HEK293T (cell line): ENCODE data around the gene SLC2A6.

Source experiments
- CTCF ChIA-PET: fragments of 350-600 bp; formaldehyde crosslinking; extraction: SDS; loops from one replicate; lab custom pipeline; 2021; ENCODE audit warnings: antibody characterized with exemption, inconsistent platforms; lab: Yijun Ruan, JAX
- POLR2A ChIA-PET: fragments of 350-600 bp; formaldehyde crosslinking; extraction: SDS; loops from one replicate; lab custom pipeline; 2020; ENCODE audit warnings: antibody characterized with exemption, inconsistent platforms; lab: Yijun Ruan, JAX
- DNase-seq: peaks from one replicate; pipeline ENCODE4 v3.0.0; 2012; ENCODE audit warnings: mixed read lengths; ENCODE audit errors: extremely low spot score
- ARNT ChIP-seq: fragments of 450-650 bp; IDR thresholded peaks from 2 replicates; pipeline ENCODE4 v1.6.1; 2017; ENCODE audit warnings: mild to moderate bottlenecking
- BHLHE40 ChIP-seq: fragments of 450-650 bp; IDR thresholded peaks from 2 replicates; pipeline ENCODE4 v1.6.1; 2016; ENCODE audit warnings: mild to moderate bottlenecking, moderate library complexity, borderline replicate concordance
- CTBP1 ChIP-seq: fragments of 450-650 bp; IDR thresholded peaks from 2 replicates; pipeline ENCODE4 v1.6.1; 2016; ENCODE audit warnings: borderline replicate concordance
- ELF4 ChIP-seq: fragments of 450-650 bp; IDR thresholded peaks from 2 replicates; pipeline ENCODE4 v1.6.1; 2017; ENCODE audit warnings: antibody characterized with exemption
- FOXA1 ChIP-seq: fragments of 450-650 bp; IDR thresholded peaks from 2 replicates; pipeline ENCODE4 v1.6.1; 2016; ENCODE audit warnings: mild to moderate bottlenecking
- FOXK2 ChIP-seq: fragments of 450-650 bp; IDR thresholded peaks from 2 replicates; pipeline ENCODE4 v1.6.1; 2016; ENCODE audit warnings: mild to moderate bottlenecking
- FOXM1 ChIP-seq: fragments of 450-650 bp; IDR thresholded peaks from 2 replicates; pipeline ENCODE4 v1.6.1; 2017; ENCODE audit warnings: mild to moderate bottlenecking, borderline replicate concordance
- HDGF ChIP-seq: fragments of 450-650 bp; IDR thresholded peaks from 2 replicates; pipeline ENCODE4 v1.6.1; 2017; ENCODE audit warnings: antibody characterized with exemption, borderline replicate concordance
- L3MBTL2 ChIP-seq: fragments of 450-650 bp; conservative IDR thresholded peaks from 2 replicates; pipeline ENCODE4 v1.6.1; 2016; ENCODE audit warnings: mild to moderate bottlenecking
- LEF1 ChIP-seq: fragments of 450-650 bp; IDR thresholded peaks from 2 replicates; pipeline ENCODE4 v1.6.1; 2017; ENCODE audit warnings: mild to moderate bottlenecking, borderline replicate concordance
- NFRKB ChIP-seq: fragments of 450-650 bp; IDR thresholded peaks from 2 replicates; pipeline ENCODE4 v1.6.1; 2016; ENCODE audit warnings: mild to moderate bottlenecking, moderate library complexity
- SP1 ChIP-seq: fragments of 450-650 bp; IDR thresholded peaks from 2 replicates; pipeline ENCODE4 v1.6.1; 2017
- SUZ12 ChIP-seq: fragments of 450-650 bp; IDR thresholded peaks from 2 replicates; pipeline ENCODE4 v1.6.1; 2016; ENCODE audit warnings: mild to moderate bottlenecking
- TARDBP ChIP-seq: fragments of 450-650 bp; IDR thresholded peaks from 2 replicates; pipeline ENCODE4 v1.6.1; 2016
- ZNF384 ChIP-seq: fragments of 450-650 bp; IDR thresholded peaks from 2 replicates; pipeline ENCODE4 v1.6.1; 2016
- TF ChIP-seq, protein P1 (sequence below): fragments of 450-650 bp; IDR thresholded peaks from 2 replicates; pipeline ENCODE4 v1.6.1; 2016

SLC2A6 gene

DNA sequence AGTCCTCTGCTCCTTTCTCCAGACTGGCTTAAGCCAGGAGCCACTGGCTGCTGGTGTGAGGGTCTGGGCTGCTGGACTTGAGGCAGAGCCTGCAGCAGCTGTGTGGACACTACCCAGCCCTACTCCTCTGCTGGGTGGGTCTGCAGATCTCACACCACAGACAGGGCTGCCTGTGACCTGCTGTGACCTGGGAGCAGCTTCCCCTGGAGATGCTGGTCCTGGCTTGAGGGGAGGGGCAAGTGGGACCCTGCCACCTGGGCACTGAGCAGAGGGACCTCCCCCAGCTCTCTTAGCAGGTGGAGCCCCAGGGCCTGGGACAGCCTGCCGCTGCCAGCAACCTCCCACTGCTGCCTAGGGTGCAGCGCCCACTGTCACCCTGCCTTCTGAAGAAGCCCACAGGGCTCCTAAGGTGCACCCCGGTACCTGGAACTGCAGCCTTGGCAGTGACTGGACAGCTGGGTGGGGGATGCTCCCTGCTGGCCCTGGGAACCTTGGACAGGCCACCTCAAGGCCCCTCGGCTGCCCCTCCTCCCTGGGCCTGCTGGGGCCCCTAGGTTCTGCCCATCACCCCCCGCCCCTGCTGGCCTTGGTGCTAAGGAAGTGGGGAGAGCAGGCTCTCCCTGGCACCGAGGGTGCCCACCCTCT is 10.0 kb downstream of the SLC2A6 start:
- POLR2A ChIA-PET, result no interaction called here
- no peak for DNase-seq
- TF ChIP-seq TARDBP (no peak), HDGF (no peak), CTBP1 (no peak), LEF1 (no peak), SP1 (no peak), FOXK2 (no peak), NFRKB (no peak), ZNF384 (no peak), ELF4 (no peak), FOXM1 (no peak), SUZ12 (no peak), ARNT (no peak), BHLHE40 (no peak)
- TF ChIP-seq, protein P1, sequence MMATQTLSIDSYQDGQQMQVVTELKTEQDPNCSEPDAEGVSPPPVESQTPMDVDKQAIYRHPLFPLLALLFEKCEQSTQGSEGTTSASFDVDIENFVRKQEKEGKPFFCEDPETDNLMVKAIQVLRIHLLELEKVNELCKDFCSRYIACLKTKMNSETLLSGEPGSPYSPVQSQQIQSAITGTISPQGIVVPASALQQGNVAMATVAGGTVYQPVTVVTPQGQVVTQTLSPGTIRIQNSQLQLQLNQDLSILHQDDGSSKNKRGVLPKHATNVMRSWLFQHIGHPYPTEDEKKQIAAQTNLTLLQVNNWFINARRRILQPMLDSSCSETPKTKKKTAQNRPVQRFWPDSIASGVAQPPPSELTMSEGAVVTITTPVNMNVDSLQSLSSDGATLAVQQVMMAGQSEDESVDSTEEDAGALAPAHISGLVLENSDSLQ, result no peak
- CTCF ChIA-PET, result no interaction called here

DNA sequence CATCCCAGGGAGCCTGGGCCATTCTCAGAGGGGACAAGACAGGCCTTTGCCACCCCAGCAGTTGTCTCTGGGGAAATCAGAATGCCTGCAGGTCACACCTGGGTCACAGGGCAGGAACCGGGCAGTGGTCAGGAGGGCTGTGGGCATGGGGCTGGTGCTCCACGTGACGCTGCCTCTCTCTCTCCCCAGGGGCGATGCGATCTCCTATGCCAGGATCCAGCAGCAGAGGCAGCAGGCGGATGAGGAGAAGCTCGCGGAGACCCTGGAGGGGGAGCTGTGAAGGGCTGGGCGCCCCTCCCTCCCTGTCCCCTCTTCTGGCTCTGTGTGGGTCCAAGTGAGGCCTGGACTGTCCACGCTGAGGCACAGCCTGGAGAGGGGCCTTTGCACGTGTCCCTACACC is 10.5 kb downstream of the SLC2A6 start:
- ChIA-PET CTCF (no interaction called here), POLR2A (no interaction called here)
- no peak for DNase-seq

DNA sequence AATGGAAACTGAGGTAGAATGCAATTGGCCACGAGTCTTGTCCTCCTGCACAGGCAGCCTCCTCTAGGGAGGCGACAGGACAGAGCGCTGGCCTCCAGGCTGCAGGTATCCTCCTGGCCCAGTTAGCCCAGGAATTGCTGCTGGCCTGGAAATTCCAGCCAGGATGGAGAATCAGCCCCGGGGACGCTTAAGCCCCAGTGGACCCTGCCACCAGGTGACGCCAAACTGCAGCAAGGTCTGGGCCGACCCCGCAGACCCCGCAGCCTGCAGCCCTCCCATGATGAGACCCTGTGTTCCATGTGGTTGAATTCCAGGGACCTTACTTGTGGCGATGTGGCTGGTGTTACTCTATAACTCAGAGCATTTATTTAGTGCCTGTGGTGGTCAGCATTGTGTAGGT is 11.8 kb downstream of the SLC2A6 start:
- ChIA-PET CTCF (no interaction called here), POLR2A (no interaction called here)
- DNase-seq, result no peak
- TF ChIP-seq ARNT (no peak), SP1 (no peak), TARDBP (no peak), HDGF (no peak), FOXA1 (no peak), FOXK2 (no peak), ZNF384 (no peak), FOXM1 (no peak), BHLHE40 (no peak), LEF1 (no peak), SUZ12 (no peak), ELF4 (no peak)

More for the DNA sequence above, 10.5 kb downstream of the SLC2A6 start:
- no peak for TF ChIP-seq BHLHE40
- no peak for TF ChIP-seq ELF4
- TF ChIP-seq TARDBP, result no peak
- TF ChIP-seq, protein P1, result no peak
- TF ChIP-seq LEF1, result no peak

DNA sequence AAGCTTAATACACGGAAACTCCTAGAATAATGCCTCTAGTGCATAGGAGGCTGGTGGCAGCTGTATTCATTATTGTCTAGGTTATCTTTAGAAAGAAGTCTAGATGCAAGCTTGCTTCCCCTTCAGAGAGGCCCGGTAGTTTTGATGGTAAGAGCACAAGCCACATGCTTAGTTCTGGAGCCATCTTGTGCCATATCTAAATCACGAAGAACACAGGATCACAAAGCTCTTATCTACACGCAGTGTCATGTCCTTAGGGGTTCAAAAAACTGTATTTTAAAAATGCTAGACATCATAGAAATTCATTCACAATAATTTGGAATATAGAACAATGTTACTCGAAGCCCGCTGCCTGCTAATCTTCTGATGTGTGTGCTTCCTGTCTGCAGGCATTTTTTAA is 12.9 kb downstream of the SLC2A6 start:
- POLR2A ChIA-PET, result no interaction called here
- no peak for DNase-seq
- CTCF ChIA-PET, result no interaction called here
- TF ChIP-seq FOXA1 (no peak), BHLHE40 (no peak), FOXK2 (no peak), L3MBTL2 (no peak), ELF4 (no peak)

DNA sequence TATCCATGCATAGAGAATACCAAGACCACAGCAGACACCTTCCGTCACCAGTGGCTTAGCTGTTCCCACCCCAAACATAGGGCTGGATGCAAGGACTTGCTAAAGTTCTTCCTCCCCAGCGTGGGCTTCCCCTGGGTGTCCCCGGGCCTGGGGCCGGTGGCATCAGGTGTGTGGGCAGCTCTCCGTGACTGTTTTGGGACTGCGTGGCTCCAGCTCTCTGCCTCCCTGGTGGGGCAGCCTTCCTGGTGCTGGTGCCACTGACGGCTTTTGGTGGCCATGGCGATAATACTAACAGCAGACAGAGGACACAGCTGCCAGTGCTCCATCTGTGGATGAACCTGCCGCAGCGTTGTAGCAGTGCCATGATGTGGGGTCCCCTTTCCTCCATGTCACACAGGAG is 14.3 kb downstream of the SLC2A6 start:
- no peak for TF ChIP-seq CTBP1
- no peak for TF ChIP-seq LEF1
- TF ChIP-seq ZNF384, result no peak
- no peak for DNase-seq
- ChIA-PET CTCF (no interaction called here), POLR2A (interaction anchor here (1.0 kb wide), 1 partner anchor 14 kb away, joined by 3 read pairs; the partner anchor contains the start of gene SLC2A6)

DNA sequence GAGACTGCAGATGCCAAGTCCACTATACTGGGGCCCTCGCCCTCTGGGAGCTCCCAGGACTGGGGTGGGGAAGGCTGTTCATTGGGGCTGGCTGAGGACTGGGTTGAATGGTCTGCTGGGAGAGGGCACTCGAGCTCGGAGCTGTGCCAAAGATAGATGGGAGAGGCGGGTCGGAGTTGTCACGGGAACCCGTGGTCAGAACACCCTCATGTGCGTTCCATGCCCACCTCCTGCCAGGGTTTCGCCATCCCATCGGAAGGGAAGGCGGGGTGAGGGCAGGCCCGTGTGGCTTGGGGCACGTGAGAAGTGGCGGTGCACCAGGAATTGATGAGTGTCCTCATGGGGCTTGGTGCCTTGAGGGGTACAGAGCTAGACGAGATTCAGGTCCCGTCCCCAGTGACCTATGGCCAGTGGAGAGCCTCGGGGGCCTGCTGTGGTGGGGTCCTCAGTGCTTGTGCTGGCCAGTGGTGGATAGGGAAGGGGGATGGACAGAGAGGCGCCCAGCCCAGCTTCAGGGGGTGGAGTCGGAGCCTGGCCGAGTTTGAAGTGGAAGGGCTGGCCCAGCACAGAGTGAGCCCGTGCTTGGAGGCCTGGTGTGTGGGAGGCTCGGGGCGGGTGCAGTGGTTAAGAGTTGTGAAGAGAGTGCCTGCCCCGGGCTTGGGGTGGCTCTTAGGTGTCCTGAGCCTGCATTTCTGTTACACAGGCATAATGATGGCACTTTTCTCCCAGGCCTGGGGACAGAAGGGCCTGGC is 14.9 kb downstream of the SLC2A6 start:
- no peak for TF ChIP-seq TARDBP
- no peak for TF ChIP-seq CTBP1
- no peak for TF ChIP-seq SUZ12
- TF ChIP-seq FOXM1, result no peak
- no peak for TF ChIP-seq ZNF384
- TF ChIP-seq L3MBTL2, result no peak
- no peak for TF ChIP-seq SP1
- DNase-seq, result no peak
- CTCF ChIA-PET, result interaction anchor here (0.6 kb wide), 1 partner anchor 113 kb away, joined by 3 read pairs; no protein-coding TSS in a partner anchor
- POLR2A ChIA-PET, result interaction anchor here (1.0 kb wide), 1 partner anchor 15 kb away, joined by 3 read pairs; the partner anchor contains the start of gene SLC2A6

DNA sequence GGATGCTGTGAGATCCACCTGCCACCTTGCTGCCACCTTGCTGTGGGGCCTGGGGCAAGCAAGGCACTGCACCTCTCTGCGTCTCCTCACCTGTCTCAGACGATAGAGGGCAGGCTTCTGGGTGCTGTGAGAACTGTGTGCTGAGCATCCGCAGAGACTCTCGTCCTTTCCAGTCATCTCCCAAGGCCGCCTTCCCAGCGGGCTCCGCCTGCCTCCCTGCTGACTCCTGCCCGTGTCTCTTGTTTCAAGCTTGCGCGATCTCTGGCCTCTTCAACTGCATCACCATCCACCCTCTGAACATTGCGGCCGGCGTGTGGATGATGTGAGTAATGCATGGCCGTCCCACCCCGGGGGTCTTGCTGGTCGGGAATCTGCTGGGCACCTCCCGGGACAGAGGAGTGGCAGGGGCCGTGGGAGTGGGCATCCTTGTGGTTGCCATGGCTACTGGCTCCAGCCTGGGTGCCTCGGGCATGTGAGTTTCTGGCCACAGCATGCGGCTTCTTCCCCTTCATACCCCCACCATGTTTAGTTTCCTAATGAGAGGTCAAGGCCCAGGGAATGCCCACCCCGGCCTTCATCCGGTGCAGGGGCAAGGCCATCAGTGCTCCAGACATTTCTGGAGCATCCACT is 15.6 kb downstream of the SLC2A6 start:
- POLR2A ChIA-PET, result interaction anchor here (0.7 kb wide), 1 partner anchor 16 kb away, joined by 3 read pairs; no protein-coding TSS in a partner anchor
- DNase-seq, result no peak
- TF ChIP-seq L3MBTL2, result no peak
- no peak for TF ChIP-seq ZNF384
- no peak for TF ChIP-seq CTBP1
- TF ChIP-seq NFRKB, result no peak
- TF ChIP-seq TARDBP, result no peak
- no peak for TF ChIP-seq FOXA1
- no peak for TF ChIP-seq BHLHE40
- TF ChIP-seq, protein P1, result no peak
- TF ChIP-seq HDGF, result no peak
- CTCF ChIA-PET, result no interaction called here
